Liver (tissue), 9 donors: Measurements from ENCODE around the gene BRS3. TPM values are rescaled to one million over a fixed set of nuclear protein-coding genes. Genes with fewer than 3 reads are reported as not detected.

Experiments used
- DNase-seq: peaks from one replicate; pipeline ENCODE4 v3.0.0-alpha.2; 2017; ENCODE audit warnings: low spot score
- H3K27ac ChIP-seq, 2 donors: one replicate each; pipeline ENCODE4 v1.7.0; 2013; ENCODE audit warnings: inconsistent platforms in 2 of 2, low read length in 2 of 2, control low read depth in 1 of 2, low read depth in 1 of 2, mild to moderate bottlenecking in 1 of 2
- H3K27me3 ChIP-seq, 4 donors: one replicate each; pipeline versions ENCODE4 v1.6.1 to v1.7.0; 2013; ENCODE audit warnings: low read length in 3 of 4, inconsistent platforms in 1 of 4, mild to moderate bottlenecking in 1 of 4, moderate library complexity in 1 of 4; ENCODE audit not compliant: control insufficient read depth in 4 of 4, insufficient read depth in 4 of 4
- H3K36me3 ChIP-seq, 4 donors: one replicate each; pipeline versions ENCODE4 v1.6.1 to v1.7.0; 2013; ENCODE audit warnings: low read length in 3 of 4, mild to moderate bottlenecking in 3 of 4, low read depth in 1 of 4, moderate library complexity in 1 of 4; ENCODE audit not compliant: control insufficient read depth in 4 of 4, insufficient read depth in 3 of 4
- H3K4me1 ChIP-seq, 4 donors: one replicate each; pipeline versions ENCODE4 v1.6.1 to v1.7.0; 2013; ENCODE audit warnings: low read length in 3 of 4, mild to moderate bottlenecking in 3 of 4, moderate library complexity in 1 of 4; ENCODE audit not compliant: control insufficient read depth in 4 of 4, insufficient read depth in 4 of 4
- H3K4me3 ChIP-seq, 3 donors: one replicate each; pipeline versions ENCODE4 v1.6.1 to v1.7.0; 2013; ENCODE audit warnings: low read length in 3 of 3, control low read depth in 1 of 3, low read depth in 1 of 3, mild to moderate bottlenecking in 1 of 3
- H3K9ac ChIP-seq, 2 donors: one replicate each; pipeline ENCODE4 v1.7.0; 2013; ENCODE audit warnings: low read length in 2 of 2, mild to moderate bottlenecking in 2 of 2, moderate library complexity in 2 of 2, control low read depth in 1 of 2, low read depth in 1 of 2
- H3K9me3 ChIP-seq, 4 donors: one replicate each; pipeline versions ENCODE4 v1.6.1 to v1.7.0; 2013; ENCODE audit warnings: low read length in 3 of 4; ENCODE audit not compliant: control insufficient read depth in 4 of 4
- EGR1 ChIP-seq, 2 donors: IDR thresholded peaks; 2 replicates each; pipeline ENCODE4 v1.6.1; 2016 to 2018; ENCODE audit warnings: antibody characterized with exemption in 2 of 2, low read depth in 2 of 2
- FOXA1 ChIP-seq: IDR thresholded peaks from 2 replicates; pipeline ENCODE4 v1.6.1; 2016; ENCODE audit warnings: antibody characterized with exemption
- FOXA2 ChIP-seq: IDR thresholded peaks from 2 replicates; pipeline ENCODE4 v1.6.1; 2016; ENCODE audit warnings: antibody characterized with exemption
- GABPA ChIP-seq, 2 donors: IDR thresholded peaks in 1 of 2; conservative IDR thresholded peaks in 1 of 2; 2 replicates each; pipeline ENCODE4 v1.6.1; 2016; ENCODE audit warnings: antibody characterized with exemption in 2 of 2, mild to moderate bottlenecking in 1 of 2, moderate library complexity in 1 of 2
- HNF4A ChIP-seq, 2 donors: conservative IDR thresholded peaks; 2 replicates each; pipeline ENCODE4 v1.6.1; 2016; ENCODE audit warnings: antibody characterized with exemption in 2 of 2, mild to moderate bottlenecking in 2 of 2
- HNF4G ChIP-seq: IDR thresholded peaks from 2 replicates; pipeline ENCODE4 v1.6.1; 2016; ENCODE audit warnings: antibody characterized with exemption
- JUND ChIP-seq, 2 donors: IDR thresholded peaks; 2 replicates each; pipeline ENCODE4 v1.6.1; 2016; ENCODE audit warnings: antibody characterized with exemption in 2 of 2
- NR2F2 ChIP-seq: IDR thresholded peaks from 2 replicates; pipeline ENCODE4 v1.6.1; 2016; ENCODE audit warnings: antibody characterized with exemption
- RAD21 ChIP-seq, 2 donors: IDR thresholded peaks; 2 replicates each; pipeline ENCODE4 v1.6.1; 2016; ENCODE audit warnings: antibody characterized with exemption in 2 of 2, mild to moderate bottlenecking in 2 of 2
- RXRA ChIP-seq, 2 donors: IDR thresholded peaks; 2 replicates each; pipeline ENCODE4 v1.6.1; 2017 to 2018; ENCODE audit warnings: antibody characterized with exemption in 2 of 2, mild to moderate bottlenecking in 1 of 2
- SP1 ChIP-seq: IDR thresholded peaks from 2 replicates; pipeline ENCODE4 v1.6.1; 2018; ENCODE audit warnings: antibody characterized with exemption, mild to moderate bottlenecking
- TAF1 ChIP-seq: conservative IDR thresholded peaks from 2 replicates; pipeline ENCODE4 v1.6.1; 2016; ENCODE audit warnings: antibody characterized with exemption, mild to moderate bottlenecking
- YY1 ChIP-seq: IDR thresholded peaks from 2 replicates; pipeline ENCODE4 v1.6.1; 2016; ENCODE audit warnings: antibody characterized with exemption, mild to moderate bottlenecking
- WGBS: extraction: QIAGEN DNeasy Blood & Tissue Kit; methylation state at CpG from one replicate; pipeline ENCODE4 v1.1.7; 2013; 5-methylcytosine and 5-hydroxymethylcytosine counted together
- polyA plus RNA-seq, 2 donors: library from polyadenylated mRNA; stranded (reverse) in 1 of 2; unstranded in 1 of 2; fragments of 200-250 nt in 1 of 2; fragments of >200 nt in 1 of 2; fragmentation: Nextera tagmentation in 1 of 2; extraction: Ambion mirVana in 1 of 2; gene quantifications; one replicate each; pipeline versions ENCODE4 v1.2.1 to v1.2.3, GENCODE V29; 2013 to 2015
- total RNA-seq, 2 donors: library from RNA; depleted of rRNA; stranded (reverse); fragments of >200 nt; gene quantifications; one replicate each; pipeline ENCODE4 v1.2.3, GENCODE V29; 2014
- TF ChIP-seq, protein P1 (sequence below): IDR thresholded peaks from 2 replicates; pipeline ENCODE4 v1.6.1; 2016; ENCODE audit warnings: antibody characterized with exemption
- TF ChIP-seq, protein P2 (sequence below): fragments of 150-350 bp; IDR thresholded peaks from 2 replicates; pipeline ENCODE4 v1.5.1; 2017; ENCODE audit warnings: improper control_type of control experiment, low read depth, low read length; ENCODE audit not compliant: missing input control
- TF ChIP-seq, protein P3 (sequence below): IDR thresholded peaks from 2 replicates; pipeline ENCODE4 v1.6.1; 2016; ENCODE audit warnings: antibody characterized with exemption
- TF ChIP-seq, protein P4 (sequence below): IDR thresholded peaks from 2 replicates; pipeline ENCODE4 v1.6.1; 2016; ENCODE audit warnings: antibody characterized with exemption
- TF ChIP-seq, protein P5 (sequence below): IDR thresholded peaks from 2 replicates; pipeline ENCODE4 v1.6.1; 2016; ENCODE audit warnings: antibody characterized with exemption, mild to moderate bottlenecking
- donor health status: healthy.
- donor health status: healthy.
- donor health status: healthy.
- donor health status: healthy.
- donor health status: healthy.

Gene BRS3
- total and polyA plus RNA-seq, 4 donors, result not detected

DNA sequence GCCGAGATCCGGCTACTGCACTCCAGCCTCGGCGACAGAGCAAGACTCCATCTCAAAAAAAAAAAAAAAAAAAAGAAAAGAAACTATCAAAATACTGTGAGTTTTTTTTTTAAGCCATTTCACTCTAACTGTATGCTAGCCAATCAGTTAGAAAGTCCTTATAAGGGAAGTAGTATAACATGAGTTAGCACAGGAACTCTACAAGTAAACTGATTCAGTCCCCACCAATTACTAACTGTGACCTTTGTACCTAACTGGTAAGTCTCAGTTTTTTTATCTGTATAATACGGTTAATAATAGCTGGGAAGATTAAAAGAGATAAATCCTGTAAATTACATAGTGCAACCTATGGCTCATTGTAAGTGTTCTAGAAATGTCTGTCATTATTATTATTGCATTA is 35.1 kb upstream of the BRS3 start:
- 90% methylated on average over 5 of the region's 5 CpGs for WGBS
- Histone ChIP-seq H3K36me3 (no peaks in the 10 kb centered on the region), H3K27ac (no peak overlapping the region), H3K4me1 (no peaks in the 10 kb centered on the region), H3K27me3 (peaks cover 0 to 2% (median 0%) of the 10 kb centered on the region in 4 donors), H3K9me3 (no peaks in the 10 kb centered on the region), H3K4me3 (no peak overlapping the region), H3K9ac (no peak overlapping the region)
- no peak for DNase-seq
- TF ChIP-seq JUND (IDR thresholded peaks at IDR 0.05) (no peak), NR2F2 (no peak), TAF1 (no peak), RXRA (IDR thresholded peaks at IDR 0.05) (no peak), RAD21 (IDR thresholded peaks at IDR 0.05) (no peak), SP1 (no peak), YY1 (no peak), HNF4G (no peak), HNF4A (conservative IDR thresholded peaks at IDR 0.05) (no peak), FOXA2 (no peak), GABPA (IDR thresholded peaks at IDR 0.05 in 1 of 2, conservative IDR thresholded peaks at IDR 0.05 in 1 of 2) (no peak), FOXA1 (no peak), EGR1 (IDR thresholded peaks at IDR 0.05; ENCODE audit: low read depth in 2 of 2) (no peak)
- TF ChIP-seq, protein P1, sequence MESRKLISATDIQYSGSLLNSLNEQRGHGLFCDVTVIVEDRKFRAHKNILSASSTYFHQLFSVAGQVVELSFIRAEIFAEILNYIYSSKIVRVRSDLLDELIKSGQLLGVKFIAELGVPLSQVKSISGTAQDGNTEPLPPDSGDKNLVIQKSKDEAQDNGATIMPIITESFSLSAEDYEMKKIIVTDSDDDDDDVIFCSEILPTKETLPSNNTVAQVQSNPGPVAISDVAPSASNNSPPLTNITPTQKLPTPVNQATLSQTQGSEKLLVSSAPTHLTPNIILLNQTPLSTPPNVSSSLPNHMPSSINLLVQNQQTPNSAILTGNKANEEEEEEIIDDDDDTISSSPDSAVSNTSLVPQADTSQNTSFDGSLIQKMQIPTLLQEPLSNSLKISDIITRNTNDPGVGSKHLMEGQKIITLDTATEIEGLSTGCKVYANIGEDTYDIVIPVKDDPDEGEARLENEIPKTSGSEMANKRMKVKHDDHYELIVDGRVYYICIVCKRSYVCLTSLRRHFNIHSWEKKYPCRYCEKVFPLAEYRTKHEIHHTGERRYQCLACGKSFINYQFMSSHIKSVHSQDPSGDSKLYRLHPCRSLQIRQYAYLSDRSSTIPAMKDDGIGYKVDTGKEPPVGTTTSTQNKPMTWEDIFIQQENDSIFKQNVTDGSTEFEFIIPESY, result no peak
- TF ChIP-seq, protein P2, sequence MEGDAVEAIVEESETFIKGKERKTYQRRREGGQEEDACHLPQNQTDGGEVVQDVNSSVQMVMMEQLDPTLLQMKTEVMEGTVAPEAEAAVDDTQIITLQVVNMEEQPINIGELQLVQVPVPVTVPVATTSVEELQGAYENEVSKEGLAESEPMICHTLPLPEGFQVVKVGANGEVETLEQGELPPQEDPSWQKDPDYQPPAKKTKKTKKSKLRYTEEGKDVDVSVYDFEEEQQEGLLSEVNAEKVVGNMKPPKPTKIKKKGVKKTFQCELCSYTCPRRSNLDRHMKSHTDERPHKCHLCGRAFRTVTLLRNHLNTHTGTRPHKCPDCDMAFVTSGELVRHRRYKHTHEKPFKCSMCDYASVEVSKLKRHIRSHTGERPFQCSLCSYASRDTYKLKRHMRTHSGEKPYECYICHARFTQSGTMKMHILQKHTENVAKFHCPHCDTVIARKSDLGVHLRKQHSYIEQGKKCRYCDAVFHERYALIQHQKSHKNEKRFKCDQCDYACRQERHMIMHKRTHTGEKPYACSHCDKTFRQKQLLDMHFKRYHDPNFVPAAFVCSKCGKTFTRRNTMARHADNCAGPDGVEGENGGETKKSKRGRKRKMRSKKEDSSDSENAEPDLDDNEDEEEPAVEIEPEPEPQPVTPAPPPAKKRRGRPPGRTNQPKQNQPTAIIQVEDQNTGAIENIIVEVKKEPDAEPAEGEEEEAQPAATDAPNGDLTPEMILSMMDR, result no peak
- TF ChIP-seq, protein P3, sequence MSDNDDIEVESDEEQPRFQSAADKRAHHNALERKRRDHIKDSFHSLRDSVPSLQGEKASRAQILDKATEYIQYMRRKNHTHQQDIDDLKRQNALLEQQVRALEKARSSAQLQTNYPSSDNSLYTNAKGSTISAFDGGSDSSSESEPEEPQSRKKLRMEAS, result no peak
- TF ChIP-seq, protein P4, sequence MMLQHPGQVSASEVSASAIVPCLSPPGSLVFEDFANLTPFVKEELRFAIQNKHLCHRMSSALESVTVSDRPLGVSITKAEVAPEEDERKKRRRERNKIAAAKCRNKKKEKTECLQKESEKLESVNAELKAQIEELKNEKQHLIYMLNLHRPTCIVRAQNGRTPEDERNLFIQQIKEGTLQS, result no peak
- TF ChIP-seq, protein P5, sequence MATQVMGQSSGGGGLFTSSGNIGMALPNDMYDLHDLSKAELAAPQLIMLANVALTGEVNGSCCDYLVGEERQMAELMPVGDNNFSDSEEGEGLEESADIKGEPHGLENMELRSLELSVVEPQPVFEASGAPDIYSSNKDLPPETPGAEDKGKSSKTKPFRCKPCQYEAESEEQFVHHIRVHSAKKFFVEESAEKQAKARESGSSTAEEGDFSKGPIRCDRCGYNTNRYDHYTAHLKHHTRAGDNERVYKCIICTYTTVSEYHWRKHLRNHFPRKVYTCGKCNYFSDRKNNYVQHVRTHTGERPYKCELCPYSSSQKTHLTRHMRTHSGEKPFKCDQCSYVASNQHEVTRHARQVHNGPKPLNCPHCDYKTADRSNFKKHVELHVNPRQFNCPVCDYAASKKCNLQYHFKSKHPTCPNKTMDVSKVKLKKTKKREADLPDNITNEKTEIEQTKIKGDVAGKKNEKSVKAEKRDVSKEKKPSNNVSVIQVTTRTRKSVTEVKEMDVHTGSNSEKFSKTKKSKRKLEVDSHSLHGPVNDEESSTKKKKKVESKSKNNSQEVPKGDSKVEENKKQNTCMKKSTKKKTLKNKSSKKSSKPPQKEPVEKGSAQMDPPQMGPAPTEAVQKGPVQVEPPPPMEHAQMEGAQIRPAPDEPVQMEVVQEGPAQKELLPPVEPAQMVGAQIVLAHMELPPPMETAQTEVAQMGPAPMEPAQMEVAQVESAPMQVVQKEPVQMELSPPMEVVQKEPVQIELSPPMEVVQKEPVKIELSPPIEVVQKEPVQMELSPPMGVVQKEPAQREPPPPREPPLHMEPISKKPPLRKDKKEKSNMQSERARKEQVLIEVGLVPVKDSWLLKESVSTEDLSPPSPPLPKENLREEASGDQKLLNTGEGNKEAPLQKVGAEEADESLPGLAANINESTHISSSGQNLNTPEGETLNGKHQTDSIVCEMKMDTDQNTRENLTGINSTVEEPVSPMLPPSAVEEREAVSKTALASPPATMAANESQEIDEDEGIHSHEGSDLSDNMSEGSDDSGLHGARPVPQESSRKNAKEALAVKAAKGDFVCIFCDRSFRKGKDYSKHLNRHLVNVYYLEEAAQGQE, result no peak
